ENCODE data around the gene DUSP1.

The DUSP1 gene

DNA sequence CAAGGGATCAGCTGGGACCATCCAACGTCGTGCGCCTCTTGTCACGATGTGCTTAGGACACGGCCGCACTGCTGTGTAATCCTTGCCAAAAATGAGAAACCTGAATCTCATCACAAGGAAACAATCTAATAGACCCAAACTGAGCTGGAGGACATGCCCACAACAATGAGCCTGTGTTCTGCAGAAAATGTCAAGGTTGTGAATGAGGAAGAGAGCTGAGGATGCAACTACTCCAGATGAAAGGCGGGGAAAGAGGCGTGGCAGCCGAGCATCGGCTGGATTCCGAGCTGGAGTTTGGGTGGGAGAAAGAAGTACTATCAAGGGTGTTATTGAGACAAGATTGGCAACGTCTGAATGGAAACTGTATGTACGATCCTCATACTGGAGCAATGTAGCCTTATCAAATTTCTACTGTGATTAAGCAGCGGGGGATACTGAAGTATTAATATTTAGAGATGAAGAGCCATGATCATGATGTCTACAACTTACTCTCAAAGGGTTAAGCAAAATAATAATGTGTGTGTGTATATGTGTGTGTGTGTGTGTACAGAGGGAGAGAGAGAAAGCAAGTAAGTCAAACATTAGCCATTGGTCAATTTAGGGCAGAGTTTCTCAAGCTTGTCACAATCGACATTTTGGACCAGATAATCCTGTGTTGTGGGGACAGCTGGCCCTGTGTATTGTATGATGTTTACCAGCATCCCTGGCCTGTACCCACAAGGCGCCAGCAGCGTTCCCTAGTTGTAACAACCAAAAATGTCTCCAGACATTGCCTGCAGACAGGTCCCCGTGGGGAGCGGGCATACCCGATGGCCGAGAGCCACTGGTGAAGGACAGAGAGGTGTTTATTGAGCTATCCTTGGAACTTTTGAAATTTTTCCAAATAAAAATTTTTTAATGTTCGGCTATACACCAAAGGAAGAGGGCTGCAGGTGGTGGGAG is 46.5 kb downstream of the DUSP1 start:
- peak in 5 of 14 donors; percentile 14 to 30 (median 23) for DNase-seq

DNA sequence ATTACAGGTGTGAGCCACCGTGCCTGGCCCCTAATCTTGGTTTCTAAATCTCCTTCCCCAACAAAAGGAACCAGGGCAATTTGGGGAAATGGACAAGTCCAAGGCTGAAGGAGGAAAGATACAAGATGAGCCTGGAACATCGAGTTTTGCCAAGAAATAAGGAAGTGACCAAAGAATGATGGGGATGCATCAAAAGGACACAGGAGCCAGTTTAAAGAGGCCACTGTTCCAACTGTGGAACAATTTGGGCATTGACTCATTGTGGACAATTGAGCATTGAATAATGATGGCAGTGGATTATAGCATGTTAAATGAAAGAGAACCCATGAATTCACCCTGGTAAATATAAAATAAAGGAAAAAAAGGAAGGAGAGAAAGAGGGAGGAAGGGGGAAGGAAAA is 47.5 kb downstream of the DUSP1 start:
- DNase-seq: peak in 3 of 14 donors; percentile 7 to 17 (median 9)

DNA sequence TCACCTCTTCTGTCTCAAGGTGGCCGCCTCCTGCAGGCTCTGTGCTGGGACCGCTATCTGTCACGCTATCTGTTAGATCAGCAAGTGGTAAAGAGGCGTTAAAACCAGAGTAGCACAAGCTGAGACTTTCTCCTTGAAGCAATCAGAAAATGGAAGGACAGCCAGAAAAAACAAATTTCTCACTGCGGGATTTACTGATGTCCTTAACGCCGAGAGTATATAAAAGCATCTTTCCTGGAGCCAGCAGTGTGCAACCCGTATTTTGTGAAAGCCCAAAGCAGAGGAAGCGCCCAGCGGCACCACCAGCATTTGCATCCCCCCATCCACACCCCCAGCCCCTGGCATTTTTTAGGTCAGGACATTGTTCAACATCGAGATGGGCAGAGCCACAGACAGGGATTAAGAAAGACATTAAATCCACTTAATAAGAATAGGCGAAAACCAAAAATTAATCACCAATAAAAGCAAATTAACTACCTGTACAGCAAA is 48.6 kb downstream of the DUSP1 start:
- no peak for DNase-seq

DNA sequence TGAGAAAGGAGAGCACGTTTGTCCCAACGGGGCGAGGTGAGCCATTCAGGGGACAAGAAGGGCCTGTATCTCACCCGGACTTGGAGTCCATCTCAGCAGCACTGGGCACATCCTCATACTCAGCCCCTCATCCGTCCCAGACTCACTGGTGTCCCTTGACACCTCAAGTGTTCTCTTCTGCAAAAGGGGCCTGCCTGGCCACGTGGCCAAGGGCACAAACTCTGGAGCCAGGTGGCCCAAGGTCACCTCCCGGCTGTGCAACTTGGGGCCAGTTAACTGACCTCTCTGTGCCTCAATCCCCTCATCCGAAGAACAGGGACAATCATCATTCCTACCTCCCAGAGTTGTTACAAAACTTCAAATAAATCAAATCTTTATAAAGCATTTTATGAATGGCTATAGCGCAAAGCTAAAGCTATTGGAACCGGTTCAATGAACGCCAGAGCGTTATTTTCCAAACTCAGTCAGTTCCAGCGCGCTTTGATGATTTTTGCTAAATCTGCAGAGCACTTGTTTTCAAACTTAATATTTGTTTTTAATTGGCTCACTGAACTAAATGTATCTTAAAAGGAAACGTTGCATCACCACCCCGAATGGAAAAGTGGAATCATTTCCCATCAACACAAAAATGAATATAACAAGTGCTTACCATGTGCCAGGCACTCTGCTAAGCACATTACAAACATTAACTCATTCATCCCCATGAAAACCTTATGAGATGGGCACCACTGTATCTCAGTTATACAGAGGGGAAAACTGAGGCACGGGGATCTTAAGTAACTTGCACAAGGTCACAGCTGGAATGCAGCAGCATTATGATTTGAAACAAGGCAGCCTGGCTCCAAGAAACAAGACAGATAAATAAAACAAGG is 49.3 kb downstream of the DUSP1 start:
- DNase-seq: no peak

GRCh38 chr5:172720655-172721054 is 50.3 kb downstream of the DUSP1 start:
- no peak for DNase-seq

DNA sequence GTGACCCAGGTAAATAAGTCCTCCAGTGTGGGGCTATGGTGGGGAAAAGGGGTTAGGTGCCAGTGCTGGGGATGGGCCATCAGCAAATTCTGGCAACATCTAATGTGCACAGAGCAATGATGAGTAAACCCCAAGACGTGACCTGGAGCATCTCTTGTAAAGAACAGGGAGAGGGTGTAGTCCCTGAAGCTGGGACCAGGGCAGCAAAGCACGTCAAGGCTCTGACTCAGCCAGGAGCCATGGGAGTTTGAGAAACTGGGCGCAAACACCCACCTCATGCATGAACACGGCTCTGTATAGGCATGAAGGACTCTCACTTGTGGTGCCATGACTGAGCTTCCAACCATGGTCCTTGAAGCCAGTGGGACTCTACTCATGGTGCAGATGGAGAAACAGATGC is 51.8 kb downstream of the DUSP1 start:
- DNase-seq: no peak

- no peak for DNase-seq
These were observed 52.4 kb downstream of the DUSP1 start for GRCh38 chr5:172718527-172719114.
